NCI-H1417 treated with DMSO at 0.1 percent for 48 hours (cell line): Measurements from ENCODE around the gene CXCL6.

Experiments used
- DNase-seq: peaks from one replicate; lab custom pipeline; 2025; lab: John Stamatoyannopoulos, UW

CXCL6 gene

GRCh38 chr4:73836373-73837279 is at the start of gene CXCL6:
CXCL6 (plus strand) TSS chr4:73836678; CDS start chr4:73836751, 73 bp downstream.
- no peak for DNase-seq

- DNase-seq, result no peak
Observed at GRCh38 chr4:73788411-73788810, 48.1 kb upstream of the CXCL6 start.

- DNase-seq, result no peak
Observed at GRCh38 chr4:73798842-73799241, 37.6 kb upstream of the CXCL6 start.

- DNase-seq, result no peak
Observed at GRCh38 chr4:73800206-73800605, 36.3 kb upstream of the CXCL6 start.

- no peak for DNase-seq
Observed at GRCh38 chr4:73801692-73802091, 34.8 kb upstream of the CXCL6 start.

- DNase-seq, result no peak
Observed at GRCh38 chr4:73803213-73803612, 33.3 kb upstream of the CXCL6 start.

GRCh38 chr4:73810191-73810590 is 26.3 kb upstream of the CXCL6 start:
- DNase-seq, result no peak

- no peak for DNase-seq
Observed at GRCh38 chr4:73811841-73812240, 24.6 kb upstream of the CXCL6 start.

- no peak for DNase-seq
Observed at GRCh38 chr4:73814679-73815078, 21.8 kb upstream of the CXCL6 start.

- DNase-seq, result no peak
Observed at GRCh38 chr4:73815145-73815544, 21.3 kb upstream of the CXCL6 start.

- DNase-seq, result no peak
Observed at GRCh38 chr4:73816814-73817213, 19.7 kb upstream of the CXCL6 start.

- DNase-seq, result no peak
Observed at GRCh38 chr4:73817341-73817740, 19.1 kb upstream of the CXCL6 start.

GRCh38 chr4:73821325-73821724 is 15.2 kb upstream of the CXCL6 start:
- DNase-seq, result no peak

GRCh38 chr4:73822389-73822788 is 14.1 kb upstream of the CXCL6 start:
- DNase-seq, result no peak

- no peak for DNase-seq
Observed at GRCh38 chr4:73822812-73823504, 13.5 kb upstream of the CXCL6 start.

GRCh38 chr4:73823760-73824159 is 12.7 kb upstream of the CXCL6 start:
- no peak for DNase-seq

- no peak for DNase-seq
Observed at GRCh38 chr4:73828956-73829355, 7.5 kb upstream of the CXCL6 start.

GRCh38 chr4:73831569-73831968 is 4.9 kb upstream of the CXCL6 start:
- DNase-seq, result no peak

GRCh38 chr4:73832651-73833237 is 3.7 kb upstream of the CXCL6 start:
- DNase-seq, result no peak

- no peak for DNase-seq
Observed at GRCh38 chr4:73839071-73839470, 2.6 kb downstream of the CXCL6 start.

GRCh38 chr4:73839715-73840114 is 3.2 kb downstream of the CXCL6 start:
- no peak for DNase-seq

- DNase-seq, result no peak
Observed at GRCh38 chr4:73841243-73841925, 4.9 kb downstream of the CXCL6 start.
